Pericardium fibroblast (primary cell): Measurements from ENCODE around the gene HMGCLL1. TPM values are rescaled to one million over a fixed set of nuclear protein-coding genes. Genes with fewer than 3 reads are reported as not detected.

Experiments used
- total RNA-seq: library from RNA; depleted of rRNA; stranded (reverse); fragments of >200 nt; gene quantifications from 2 replicates; pipeline ENCODE4 v1.2.3, GENCODE V29; 2015

The HMGCLL1 gene
- total RNA-seq, result not detected in 2 replicates

GRCh38 chr6:55578537-55579363 is at the start of gene HMGCLL1:
Gene HMGCLL1 (minus strand): TSS chr6:55579192. CDS start chr6:55579055, 137 bp downstream.

